HG02981 (cell line): ENCODE data around the gene SATB2.

ENCODE experiments used
- ATAC-seq: cut with Tn5 transposase; IDR thresholded peaks from one replicate; pipeline ENCODE4 v1.9.1; 2021; ENCODE audit warnings: mild to moderate bottlenecking, moderate library complexity; ENCODE audit not compliant: unreplicated experiment

Gene SATB2

GRCh38 chr2:199466692-199467065 lies 8.9 kb upstream of the SATB2 start:
- no peak for ATAC-seq

GRCh38 chr2:199465988-199466691 lies 8.4 kb upstream of the SATB2 start:
- no peak for ATAC-seq

- ATAC-seq = no peak
These were observed 7.7 kb upstream of the SATB2 start for GRCh38 chr2:199465390-199465789.

- ATAC-seq = no peak
These were observed 7.0 kb upstream of the SATB2 start for GRCh38 chr2:199464606-199465352.

GRCh38 chr2:199463708-199464605 lies 6.2 kb upstream of the SATB2 start:
- no peak for ATAC-seq

- ATAC-seq = peak; percentile 55
These were observed 5.4 kb upstream of the SATB2 start for GRCh38 chr2:199462956-199463692.

- ATAC-seq = no peak
These were observed 4.7 kb upstream of the SATB2 start for GRCh38 chr2:199462347-199462955.

GRCh38 chr2:199461711-199462346 lies 4.1 kb upstream of the SATB2 start:
- no peak for ATAC-seq

GRCh38 chr2:199460846-199461710 lies 3.3 kb upstream of the SATB2 start:
- ATAC-seq = no peak

- ATAC-seq = no peak
These were observed 2.4 kb upstream of the SATB2 start for GRCh38 chr2:199460101-199460671.

- peak; percentile 24 for ATAC-seq
These were observed 1.8 kb upstream of the SATB2 start for GRCh38 chr2:199459286-199460100.

GRCh38 chr2:199458806-199459285 lies 1.1 kb upstream of the SATB2 start:
- ATAC-seq = peak; percentile 38

GRCh38 chr2:199458009-199458805 lies 468 bp upstream of the SATB2 start:
- peak; percentile 14 for ATAC-seq

GRCh38 chr2:199456383-199457146 lies 1.2 kb downstream of the SATB2 start:
- no peak for ATAC-seq

GRCh38 chr2:199455545-199456382 lies 2.0 kb downstream of the SATB2 start:
- no peak for ATAC-seq
